OCI-LY1 (cell line): ENCODE measurements around the gene SASS6.

Source experiments
- H2AFZ ChIP-seq: fragments of 200-600 bp; sonication (generic), shearing (Covaris generic); 2 replicates; pipeline ENCODE4 v1.6.0; 2014; ENCODE audit warnings: antibody characterized with exemption, mild to moderate bottlenecking, low read length
- H3F3A ChIP-seq: fragments of 200-600 bp; sonication (generic), shearing (Covaris generic); 2 replicates; pipeline ENCODE4 v1.6.0; 2014; ENCODE audit warnings: mild to moderate bottlenecking, antibody characterized with exemption, low read length, moderate library complexity; ENCODE audit not compliant: insufficient read depth
- H3K27ac ChIP-seq: fragments of 200-600 bp; sonication (generic); 2 replicates; pipeline ENCODE4 v1.5.1; 2014; ENCODE audit warnings: low read length, mixed run types, mild to moderate bottlenecking, low read depth; ENCODE audit not compliant: poor library complexity, severe bottlenecking
- H3K27me3 ChIP-seq: fragments of 200-600 bp; sonication (generic); 2 replicates; pipeline ENCODE4 v1.6.0; 2014; ENCODE audit warnings: antibody characterized with exemption, mild to moderate bottlenecking, low read length, moderate library complexity; ENCODE audit not compliant: insufficient read depth
- H3K36me3 ChIP-seq: fragments of 200-600 bp; sonication (generic); 2 replicates; pipeline ENCODE4 v1.6.1; 2014; ENCODE audit warnings: mild to moderate bottlenecking, antibody characterized with exemption, low read length, moderate library complexity, mixed read lengths; ENCODE audit not compliant: insufficient read depth
- H3K4me1 ChIP-seq: fragments of 200-600 bp; sonication (generic); 2 replicates; pipeline ENCODE4 v1.5.1; 2014; ENCODE audit warnings: mild to moderate bottlenecking, low read length, moderate library complexity; ENCODE audit not compliant: insufficient read depth, severe bottlenecking
- H3K4me2 ChIP-seq: fragments of 200-600 bp; sonication (generic), shearing (Covaris generic); 2 replicates; pipeline ENCODE4 v1.6.1; 2014; ENCODE audit warnings: low read length
- H3K4me3 ChIP-seq: fragments of 200-600 bp; sonication (generic); 2 replicates; pipeline ENCODE4 v1.5.1; 2014; ENCODE audit warnings: low read length, low read depth, mild to moderate bottlenecking, mixed read lengths; ENCODE audit not compliant: poor library complexity, severe bottlenecking
- H3K79me2 ChIP-seq: fragments of 200-600 bp; shearing (Covaris generic); 2 replicates; pipeline ENCODE4 v1.6.1; 2016; ENCODE audit warnings: mixed run types, low read length, mixed read lengths; ENCODE audit not compliant: insufficient read depth
- H3K9ac ChIP-seq: fragments of 200-600 bp; sonication (generic), shearing (Covaris generic); 2 replicates; pipeline ENCODE4 v1.6.1; 2014; ENCODE audit warnings: mild to moderate bottlenecking, low read length, mixed read lengths
- H3K9me2 ChIP-seq: fragments of 200-600 bp; sonication (generic), shearing (Covaris generic); 2 replicates; pipeline ENCODE4 v1.6.1; 2014; ENCODE audit warnings: low read depth, mild to moderate bottlenecking, low read length, mixed read lengths
- H3K9me3 ChIP-seq: fragments of 200-600 bp; shearing (Covaris generic); 2 replicates; pipeline ENCODE4 v1.6.1; 2014; ENCODE audit warnings: low read length, mixed read lengths
- H4K20me1 ChIP-seq: fragments of 200-600 bp; sonication (generic), shearing (Covaris generic); 2 replicates; pipeline ENCODE4 v1.6.0; 2016; ENCODE audit warnings: mild to moderate bottlenecking, low read length; ENCODE audit not compliant: insufficient read depth
- CTCF ChIP-seq: fragments of 200-600 bp; sonication (generic), shearing (Covaris generic); IDR thresholded peaks from 2 replicates; pipeline ENCODE4 v1.5.1; 2017; ENCODE audit warnings: mild to moderate bottlenecking, antibody characterized with exemption, low read length, moderate library complexity, mixed read lengths
- EZH2 ChIP-seq: fragments of 200-600 bp; sonication (generic), shearing (Covaris generic); IDR thresholded peaks from 2 replicates; pipeline ENCODE4 v1.8.0; 2017; ENCODE audit warnings: borderline replicate concordance, mixed run types, mild to moderate bottlenecking, antibody characterized with exemption, low read length, moderate library complexity, mixed read lengths

The SASS6 gene

GRCh38 chr1:100074604-100075395 lies 57.9 kb downstream of the SASS6 start:
- H3K4me1 ChIP-seq, result no peaks in the 10 kb centered on the region
- no peak overlapping the region for H2AFZ ChIP-seq
- H3K79me2 ChIP-seq, result no peaks in the 10 kb centered on the region
- H4K20me1 ChIP-seq, result no peaks in the 10 kb centered on the region
- no peak overlapping the region for H3K27ac ChIP-seq
- no peaks in the 10 kb centered on the region for H3F3A ChIP-seq
- TF ChIP-seq EZH2 (no peak), CTCF (no peak)
- no peaks in the 10 kb centered on the region for H3K9me2 ChIP-seq
- H3K9ac ChIP-seq, result no peak overlapping the region
- H3K9me3 ChIP-seq, result no peaks in the 10 kb centered on the region
- H3K4me2 ChIP-seq, result no peak overlapping the region
- peaks cover 82% of the 10 kb centered on the region for H3K36me3 ChIP-seq
- H3K27me3 ChIP-seq, result no peaks in the 10 kb centered on the region
- H3K4me3 ChIP-seq, result no peak overlapping the region

GRCh38 chr1:100073531-100073930 lies 59.2 kb downstream of the SASS6 start:
- Histone ChIP-seq H2AFZ (no peak overlapping the region), H3K4me2 (no peak overlapping the region), H3K9me2 (no peaks in the 10 kb centered on the region), H4K20me1 (no peaks in the 10 kb centered on the region), H3K27me3 (no peaks in the 10 kb centered on the region), H3K4me1 (no peaks in the 10 kb centered on the region), H3K9me3 (no peaks in the 10 kb centered on the region), H3K79me2 (no peaks in the 10 kb centered on the region), H3F3A (no peaks in the 10 kb centered on the region), H3K27ac (no peak overlapping the region), H3K4me3 (no peak overlapping the region), H3K36me3 (peaks cover 81% of the 10 kb centered on the region), H3K9ac (no peak overlapping the region)
- TF ChIP-seq EZH2 (no peak), CTCF (no peak)

GRCh38 chr1:100070201-100070939 lies 62.4 kb downstream of the SASS6 start:
- Histone ChIP-seq H3K27me3 (no peaks in the 10 kb centered on the region), H3K9me3 (no peaks in the 10 kb centered on the region), H3K9me2 (no peaks in the 10 kb centered on the region), H4K20me1 (no peaks in the 10 kb centered on the region), H3K9ac (no peak overlapping the region), H3K27ac (no peak overlapping the region), H2AFZ (no peak overlapping the region), H3K36me3 (peaks cover 79% of the 10 kb centered on the region), H3K79me2 (no peaks in the 10 kb centered on the region), H3K4me2 (no peak overlapping the region), H3K4me1 (peaks cover 8% of the 10 kb centered on the region), H3F3A (no peaks in the 10 kb centered on the region), H3K4me3 (no peak overlapping the region)
- no peak for TF ChIP-seq EZH2
- TF ChIP-seq CTCF, result no peak
